RWPE2 (cell line): ENCODE results near the gene CACNB2.

Experiments
- ATAC-seq: fragments of 200-7000 bp; cut with Tn5 transposase; 3 replicates; pipeline ENCODE4 v1.9.1; 2021; ENCODE audit warnings: low read depth
- DNase-seq: peaks from one replicate; pipeline ENCODE4 v3.0.0-alpha.2; 2020; ENCODE audit warnings: low spot score
- H3K27ac ChIP-seq: fragments of 450-650 bp; 2 replicates; pipeline ENCODE4 v1.5.1; 2017; ENCODE audit warnings: mild to moderate bottlenecking; ENCODE audit not compliant: poor library complexity, severe bottlenecking
- H3K27me3 ChIP-seq: fragments of 250-450 bp; sonication (Bioruptor Pico); 2 replicates; pipeline ENCODE4 v1.5.1; 2021; ENCODE audit warnings: mild to moderate bottlenecking, moderate library complexity; ENCODE audit not compliant: insufficient read depth, poor library complexity, severe bottlenecking
- H3K36me3 ChIP-seq: fragments of 250-450 bp; sonication (Bioruptor Pico); 2 replicates; pipeline ENCODE4 v1.5.1; 2020; ENCODE audit warnings: low read depth, mild to moderate bottlenecking, moderate library complexity
- H3K4me1 ChIP-seq: fragments of 250-450 bp; sonication (Bioruptor Pico); 2 replicates; pipeline ENCODE4 v1.5.1; 2021; ENCODE audit warnings: mild to moderate bottlenecking, moderate library complexity; ENCODE audit not compliant: insufficient read depth, poor library complexity, severe bottlenecking
- H3K4me3 ChIP-seq: fragments of 250-450 bp; sonication (Bioruptor Pico); 2 replicates; pipeline ENCODE4 v1.5.1; 2021; ENCODE audit warnings: mild to moderate bottlenecking, moderate library complexity; ENCODE audit not compliant: severe bottlenecking
- H3K9me3 ChIP-seq: fragments of 250-450 bp; sonication (Bioruptor Pico); 2 replicates; pipeline ENCODE4 v1.5.1; 2021; ENCODE audit warnings: mild to moderate bottlenecking, moderate library complexity; ENCODE audit not compliant: severe bottlenecking
- CTCF ChIP-seq: fragments of 450-650 bp; IDR thresholded peaks from one replicate; pipeline ENCODE4 v1.5.1; 2017; ENCODE audit warnings: mild to moderate bottlenecking, moderate library complexity; ENCODE audit not compliant: poor library complexity, severe bottlenecking

The CACNB2 gene

GRCh38 chr10:18514537-18514936 lies 374.3 kb downstream of the CACNB2 start:
- H3K4me1 ChIP-seq: no peaks in the 10 kb centered on the region
- H3K27me3 ChIP-seq: no peaks in the 10 kb centered on the region
- H3K4me3 ChIP-seq: no peak overlapping the region
- no peaks in the 10 kb centered on the region for H3K36me3 ChIP-seq
- H3K9me3 ChIP-seq: no peaks in the 10 kb centered on the region
- no peak overlapping the region for H3K27ac ChIP-seq
- TF ChIP-seq CTCF: no peak
- DNase-seq (no peak), ATAC-seq (no peak)

- no peak for DNase-seq
- H3K4me1 ChIP-seq: no peaks in the 10 kb centered on the region
- no peak for TF ChIP-seq CTCF
Measured at GRCh38 chr10:18516851-18517250, 376.6 kb downstream of the CACNB2 start.

GRCh38 chr10:18523025-18523424 lies 382.8 kb downstream of the CACNB2 start:
- no peak for TF ChIP-seq CTCF
- ATAC-seq (no peak), DNase-seq (no peak)
- H3K27ac ChIP-seq: no peak overlapping the region
- H3K36me3 ChIP-seq: no peaks in the 10 kb centered on the region
- H3K4me3 ChIP-seq: no peak overlapping the region
- H3K27me3 ChIP-seq: no peaks in the 10 kb centered on the region
- H3K9me3 ChIP-seq: no peaks in the 10 kb centered on the region
- no peaks in the 10 kb centered on the region for H3K4me1 ChIP-seq

More at GRCh38 chr10:18516851-18517250, 376.6 kb downstream of the CACNB2 start:
- no peak for ATAC-seq
- Histone ChIP-seq H3K9me3 (no peaks in the 10 kb centered on the region), H3K27ac (no peak overlapping the region), H3K27me3 (no peaks in the 10 kb centered on the region), H3K4me3 (no peak overlapping the region), H3K36me3 (no peaks in the 10 kb centered on the region)

- Histone ChIP-seq H3K4me1 (no peaks in the 10 kb centered on the region), H3K27me3 (no peaks in the 10 kb centered on the region), H3K36me3 (no peaks in the 10 kb centered on the region), H3K27ac (no peak overlapping the region), H3K9me3 (no peaks in the 10 kb centered on the region), H3K4me3 (no peak overlapping the region)
- ATAC-seq (no peak), DNase-seq (no peak)
- TF ChIP-seq CTCF: no peak
Measured at GRCh38 chr10:18523858-18524257, 383.6 kb downstream of the CACNB2 start.

- Histone ChIP-seq H3K4me1 (no peaks in the 10 kb centered on the region), H3K9me3 (no peaks in the 10 kb centered on the region), H3K36me3 (no peaks in the 10 kb centered on the region), H3K27ac (no peak overlapping the region), H3K27me3 (no peaks in the 10 kb centered on the region), H3K4me3 (no peak overlapping the region)
- TF ChIP-seq CTCF: no peak
- no peak for ATAC-seq
- DNase-seq: no peak
Measured at GRCh38 chr10:18527687-18528086, 387.5 kb downstream of the CACNB2 start.
